ENCODE results near the gene PIM3.

PIM3 gene

DNA sequence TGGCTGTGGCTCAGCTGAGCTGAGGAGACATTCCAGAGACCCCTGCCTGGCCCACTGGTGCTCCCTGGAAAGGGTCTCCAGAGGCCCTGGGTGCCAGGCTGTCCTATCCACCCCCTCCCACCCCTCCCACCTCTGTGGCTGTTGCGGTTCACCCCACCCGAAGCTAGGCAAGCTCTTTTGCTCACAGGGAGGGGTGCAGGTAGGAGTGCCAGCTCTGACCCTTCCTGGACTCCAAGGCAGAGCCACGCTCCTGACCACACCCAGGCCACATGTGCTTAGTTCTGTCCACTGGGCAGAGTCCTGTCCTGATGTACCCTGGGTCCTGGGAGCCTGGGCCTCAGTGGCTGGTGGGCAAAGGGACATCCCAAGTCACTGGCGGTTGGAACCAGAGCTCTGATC is 35.5 kb downstream of the PIM3 start:
- H3K4me1 ChIP-seq (ENCODE audit: control insufficient read depth, insufficient read depth, low read length), result peaks cover 56% of the 10 kb centered on the region
- no peak overlapping the region for H3K4me3 ChIP-seq (ENCODE audit: low read length)
- no peaks in the 10 kb centered on the region for H3K36me3 ChIP-seq (ENCODE audit: control insufficient read depth, insufficient read depth, low read length)
- H3K9me3 ChIP-seq (ENCODE audit: control insufficient read depth, low read length), result no peaks in the 10 kb centered on the region
- peak overlapping the region; percentile 37 for H3K9ac ChIP-seq (ENCODE audit: low read length)
- peaks cover 8% of the 10 kb centered on the region for H3K27me3 ChIP-seq (ENCODE audit: control insufficient read depth, insufficient read depth, low read length)

DNA sequence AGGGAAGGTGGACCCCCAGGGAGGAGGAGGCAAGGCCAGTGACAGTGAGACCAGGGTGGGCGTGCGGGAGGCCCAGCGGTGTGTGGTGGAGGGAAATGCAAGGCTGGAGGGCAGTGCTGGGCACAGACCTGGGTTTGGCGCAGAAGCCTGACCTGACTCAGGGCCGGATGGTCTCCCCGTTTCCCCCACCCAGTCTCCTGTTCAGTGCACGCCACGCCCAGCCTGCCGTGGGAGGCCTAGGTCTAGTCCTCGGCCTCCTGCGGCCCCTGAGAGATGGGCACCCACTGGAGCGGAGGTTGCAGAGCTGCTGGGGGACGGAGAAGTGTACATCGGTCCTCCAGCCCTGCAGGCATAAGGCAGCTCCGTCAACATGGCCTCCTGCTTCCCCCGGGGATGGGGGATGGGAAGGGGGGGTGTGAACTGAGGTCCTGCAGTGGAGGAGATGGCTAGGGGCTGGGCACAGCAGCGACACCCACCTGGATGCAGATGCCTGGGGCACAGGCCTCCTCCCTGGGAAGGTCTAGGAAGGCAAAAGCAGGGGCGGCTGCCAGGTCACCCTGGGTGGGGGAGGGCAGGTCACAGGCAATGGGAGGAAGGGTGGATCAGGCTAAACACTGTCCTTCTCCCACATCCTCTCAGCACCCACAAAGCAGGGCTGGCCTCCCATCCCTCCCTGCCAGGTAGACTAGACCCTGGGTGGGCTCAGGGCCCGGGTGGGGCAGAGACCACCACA is 36.1 kb downstream of the PIM3 start:
- Histone ChIP-seq H3K9ac (ENCODE audit: low read length) (peak overlapping the region; percentile 37), H3K4me3 (ENCODE audit: low read length) (no peak overlapping the region), H3K36me3 (ENCODE audit: control insufficient read depth, insufficient read depth, low read length) (no peaks in the 10 kb centered on the region), H3K9me3 (ENCODE audit: control insufficient read depth, low read length) (no peaks in the 10 kb centered on the region), H3K27me3 (ENCODE audit: control insufficient read depth, insufficient read depth, low read length) (peaks cover 8% of the 10 kb centered on the region), H3K4me1 (ENCODE audit: control insufficient read depth, insufficient read depth, low read length) (peaks cover 61% of the 10 kb centered on the region)

DNA sequence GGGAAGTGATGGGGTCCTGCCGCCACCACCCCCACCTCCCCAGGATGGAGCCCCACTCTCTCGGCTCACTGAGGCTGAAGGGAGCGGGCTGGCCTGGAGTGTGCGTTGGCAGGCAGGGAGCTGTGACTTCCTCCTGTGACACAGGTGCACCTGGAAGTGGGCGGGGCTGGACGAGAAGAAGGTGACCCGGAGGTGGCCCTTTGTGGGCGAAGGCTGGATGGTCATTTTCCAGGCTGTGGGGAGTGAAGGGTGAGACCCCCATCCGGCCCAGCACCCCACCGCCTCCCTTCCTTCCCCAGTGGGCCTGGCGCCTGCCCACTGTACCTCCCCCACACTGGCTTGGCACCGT is 36.7 kb downstream of the PIM3 start:
- Histone ChIP-seq H3K4me1 (ENCODE audit: control insufficient read depth, insufficient read depth, low read length) (peaks cover 66% of the 10 kb centered on the region), H3K27me3 (ENCODE audit: control insufficient read depth, insufficient read depth, low read length) (peaks cover 8% of the 10 kb centered on the region), H3K4me3 (ENCODE audit: low read length) (no peak overlapping the region), H3K9me3 (ENCODE audit: control insufficient read depth, low read length) (no peaks in the 10 kb centered on the region), H3K9ac (ENCODE audit: low read length) (peak overlapping the region; percentile 37), H3K36me3 (ENCODE audit: control insufficient read depth, insufficient read depth, low read length) (no peaks in the 10 kb centered on the region)

DNA sequence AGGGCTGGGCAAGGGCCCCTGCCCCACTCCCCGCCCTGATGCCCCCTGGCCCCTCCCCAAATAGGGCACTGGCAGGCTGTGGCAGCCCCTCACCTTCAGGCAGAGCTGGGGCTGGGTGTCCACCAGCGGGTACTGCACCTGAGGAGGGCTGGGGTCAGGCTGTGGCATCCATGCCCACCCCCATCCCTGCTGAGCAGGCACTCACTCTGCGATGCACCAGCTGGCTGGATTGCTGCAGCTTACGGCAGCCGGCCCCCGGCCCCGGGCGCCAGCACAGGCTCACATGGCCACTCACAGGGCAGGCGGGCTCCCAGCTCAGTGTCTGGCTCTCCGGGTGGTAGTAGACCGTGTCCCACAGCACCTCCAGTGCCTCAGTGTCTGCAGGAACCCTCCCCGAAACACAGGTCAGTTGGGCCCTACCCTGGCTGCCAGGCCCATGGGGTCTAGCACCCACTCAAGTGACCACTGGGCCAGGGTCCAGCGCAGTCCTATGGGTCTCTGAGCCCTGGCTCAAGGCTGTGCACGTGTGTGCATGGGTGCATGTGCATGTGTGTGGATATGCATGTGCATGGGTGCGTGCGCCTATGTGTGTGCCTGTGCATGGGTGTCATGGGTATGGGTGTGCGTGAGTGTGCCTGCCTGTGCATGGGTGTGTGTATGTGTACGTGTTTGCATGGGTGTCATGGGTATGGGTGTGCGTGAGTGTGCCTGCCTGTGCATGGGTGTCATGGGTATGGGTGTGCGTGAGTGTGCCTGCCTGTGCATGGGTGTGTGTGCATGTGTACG is 37.6 kb downstream of the PIM3 start:
- no peak overlapping the region for H3K9ac ChIP-seq (ENCODE audit: low read length)
- peaks cover 63% of the 10 kb centered on the region for H3K4me1 ChIP-seq (ENCODE audit: control insufficient read depth, insufficient read depth, low read length)
- H3K27me3 ChIP-seq (ENCODE audit: control insufficient read depth, insufficient read depth, low read length), result peaks cover 8% of the 10 kb centered on the region
- no peak overlapping the region for H3K4me3 ChIP-seq (ENCODE audit: low read length)
- H3K9me3 ChIP-seq (ENCODE audit: control insufficient read depth, low read length), result no peaks in the 10 kb centered on the region
- no peaks in the 10 kb centered on the region for H3K36me3 ChIP-seq (ENCODE audit: control insufficient read depth, insufficient read depth, low read length)

DNA sequence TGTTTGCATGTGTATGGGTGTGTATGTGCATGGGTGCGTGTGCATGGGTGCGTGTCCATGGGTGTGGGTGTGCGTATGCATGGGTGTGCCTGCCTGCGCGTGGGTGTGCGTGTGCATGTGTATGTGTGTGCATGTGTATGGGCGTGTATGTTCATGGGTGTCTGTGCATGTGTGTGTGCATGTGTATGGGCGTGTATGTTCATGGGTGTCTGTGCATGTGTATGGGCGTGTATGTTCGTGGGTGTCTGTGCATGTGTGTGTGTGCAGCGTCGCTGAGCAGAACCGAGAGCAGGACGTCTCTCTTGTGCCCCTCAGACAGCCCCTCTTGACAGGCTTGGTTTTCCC is 38.1 kb downstream of the PIM3 start:
- H3K4me3 ChIP-seq (ENCODE audit: low read length), result no peak overlapping the region
- H3K36me3 ChIP-seq (ENCODE audit: control insufficient read depth, insufficient read depth, low read length), result no peaks in the 10 kb centered on the region
- peaks cover 57% of the 10 kb centered on the region for H3K4me1 ChIP-seq (ENCODE audit: control insufficient read depth, insufficient read depth, low read length)
- H3K27me3 ChIP-seq (ENCODE audit: control insufficient read depth, insufficient read depth, low read length), result peaks cover 8% of the 10 kb centered on the region
- no peak overlapping the region for H3K9ac ChIP-seq (ENCODE audit: low read length)
- no peaks in the 10 kb centered on the region for H3K9me3 ChIP-seq (ENCODE audit: control insufficient read depth, low read length)

DNA sequence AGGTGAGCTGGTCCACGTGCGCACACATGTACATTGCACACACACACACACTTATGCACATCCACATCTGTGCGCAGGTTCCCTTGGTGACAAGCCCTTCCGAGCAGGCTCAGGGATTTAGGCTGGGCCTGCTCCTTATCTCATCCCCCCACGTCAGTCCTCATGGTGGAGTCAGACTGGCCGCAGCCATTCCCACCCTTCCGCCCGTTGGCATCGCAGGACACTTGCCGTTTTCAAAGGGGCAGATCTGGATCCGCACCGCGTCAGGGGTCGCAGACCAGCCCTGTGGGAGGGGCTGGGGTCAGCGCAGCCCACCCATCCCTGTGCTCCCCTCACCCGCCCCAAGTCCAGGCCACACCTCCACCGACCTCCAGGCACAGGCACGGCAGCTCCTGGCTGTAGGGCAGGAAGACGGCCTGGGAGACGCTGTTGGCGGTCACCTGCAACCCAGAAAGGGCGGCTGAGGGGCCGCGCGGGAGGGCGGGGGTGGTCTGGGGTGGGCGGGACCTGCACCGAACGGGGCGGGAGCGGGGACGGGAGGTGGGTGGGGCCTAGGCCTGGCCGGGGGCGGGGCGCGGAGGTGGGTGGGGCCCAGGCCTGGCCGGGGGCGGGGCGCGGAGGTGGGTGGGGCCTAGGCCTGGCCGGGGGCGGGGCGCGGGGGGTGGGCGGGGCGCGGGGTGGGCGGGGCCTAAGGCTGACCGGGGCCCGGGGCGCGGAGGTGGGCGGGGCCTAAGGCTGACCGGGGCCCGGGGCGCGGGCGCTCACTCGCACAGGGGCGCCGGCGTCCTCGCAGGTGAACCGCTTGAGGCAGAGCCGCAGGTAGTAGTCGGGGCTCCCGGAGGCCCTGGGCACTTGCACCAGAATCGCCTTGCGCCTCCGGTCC is 38.7 kb downstream of the PIM3 start:
- Histone ChIP-seq H3K9me3 (ENCODE audit: control insufficient read depth, low read length) (no peaks in the 10 kb centered on the region), H3K9ac (ENCODE audit: low read length) (no peak overlapping the region), H3K4me1 (ENCODE audit: control insufficient read depth, insufficient read depth, low read length) (peaks cover 56% of the 10 kb centered on the region), H3K4me3 (ENCODE audit: low read length) (no peak overlapping the region), H3K36me3 (ENCODE audit: control insufficient read depth, insufficient read depth, low read length) (no peaks in the 10 kb centered on the region), H3K27me3 (ENCODE audit: control insufficient read depth, insufficient read depth, low read length) (peaks cover 8% of the 10 kb centered on the region)

DNA sequence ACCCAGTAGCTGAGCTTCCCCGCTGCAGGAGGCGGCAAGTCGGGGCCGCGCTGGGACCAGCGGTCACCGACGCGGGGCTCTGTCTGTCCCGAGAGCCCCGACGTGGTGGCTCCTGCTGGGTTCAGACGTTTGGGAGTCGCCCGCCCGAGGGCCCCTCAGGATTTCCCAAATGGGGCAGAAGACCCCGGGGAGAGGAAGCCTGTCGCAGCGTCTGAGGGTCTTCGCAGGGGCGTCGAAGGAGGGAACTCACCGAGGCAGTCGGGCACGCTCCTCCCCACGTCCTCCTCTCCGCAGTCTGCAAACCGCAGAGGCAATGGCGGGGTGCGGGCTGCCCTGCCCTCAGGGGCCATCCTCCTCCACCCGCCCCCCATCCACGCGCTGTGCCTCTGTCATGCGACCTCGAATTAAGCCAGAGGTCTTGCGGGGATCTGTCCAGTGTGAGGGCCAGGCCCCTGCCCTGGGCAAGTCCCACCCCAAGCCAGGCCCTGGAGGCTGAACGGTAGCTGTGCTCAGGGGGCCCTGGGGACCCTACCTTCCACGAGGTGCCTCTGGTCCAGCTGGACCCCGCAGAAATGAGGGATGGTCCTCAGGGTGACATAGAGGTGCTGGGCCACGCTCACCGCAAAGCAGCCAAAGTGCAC is 39.5 kb downstream of the PIM3 start:
- H3K4me3 ChIP-seq (ENCODE audit: low read length), result no peak overlapping the region

DNA sequence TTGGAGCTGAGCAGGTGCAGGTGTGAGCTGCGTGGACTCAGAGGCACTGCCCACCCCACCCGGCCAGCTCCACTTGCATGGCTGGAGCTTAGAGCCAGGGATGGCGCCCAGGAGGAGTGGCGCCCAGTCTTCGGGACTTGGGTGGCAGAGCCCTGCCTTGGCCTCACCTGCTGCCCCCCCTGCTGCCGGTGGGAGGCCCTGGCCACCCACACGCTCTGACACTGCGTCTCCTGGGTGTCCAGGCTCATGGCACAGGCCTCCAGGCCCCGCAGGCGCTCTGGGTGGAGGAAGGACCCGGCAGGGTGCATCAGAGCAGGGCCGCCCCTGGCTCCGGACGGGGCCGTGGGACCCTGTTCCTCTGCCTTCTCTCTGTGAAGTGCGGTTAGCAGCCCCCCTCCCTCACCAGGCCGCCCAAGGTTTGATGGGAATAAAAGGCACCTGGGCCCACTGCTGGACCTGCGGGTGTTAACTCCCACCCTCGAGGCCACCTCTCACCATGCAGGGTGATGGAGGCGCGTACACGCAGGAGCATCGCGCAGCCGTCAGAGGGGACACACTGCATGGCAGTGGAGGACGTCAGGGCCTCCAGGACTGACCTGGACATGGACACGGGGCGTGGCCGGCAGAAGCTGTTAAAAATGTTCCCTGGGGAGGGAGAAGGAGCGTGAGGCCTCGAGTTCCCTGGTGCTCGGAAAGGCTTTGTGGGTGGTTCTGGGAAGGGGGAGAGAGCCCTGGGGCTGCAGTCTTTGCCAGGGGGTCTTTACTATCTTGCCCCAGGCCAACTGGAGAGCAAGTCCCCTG is 40.2 kb downstream of the PIM3 start:
- Histone ChIP-seq H3K9ac (ENCODE audit: low read length) (no peak overlapping the region), H3K4me3 (ENCODE audit: low read length) (no peak overlapping the region), H3K36me3 (ENCODE audit: control insufficient read depth, insufficient read depth, low read length) (no peaks in the 10 kb centered on the region), H3K9me3 (ENCODE audit: control insufficient read depth, low read length) (no peaks in the 10 kb centered on the region), H3K4me1 (ENCODE audit: control insufficient read depth, insufficient read depth, low read length) (peaks cover 48% of the 10 kb centered on the region), H3K27me3 (ENCODE audit: control insufficient read depth, insufficient read depth, low read length) (peaks cover 8% of the 10 kb centered on the region)

More for the DNA sequence above, 39.5 kb downstream of the PIM3 start:
- Histone ChIP-seq H3K9me3 (ENCODE audit: control insufficient read depth, low read length) (no peaks in the 10 kb centered on the region), H3K4me1 (ENCODE audit: control insufficient read depth, insufficient read depth, low read length) (peaks cover 53% of the 10 kb centered on the region), H3K36me3 (ENCODE audit: control insufficient read depth, insufficient read depth, low read length) (no peaks in the 10 kb centered on the region), H3K27me3 (ENCODE audit: control insufficient read depth, insufficient read depth, low read length) (peaks cover 8% of the 10 kb centered on the region), H3K9ac (ENCODE audit: low read length) (no peak overlapping the region)

DNA sequence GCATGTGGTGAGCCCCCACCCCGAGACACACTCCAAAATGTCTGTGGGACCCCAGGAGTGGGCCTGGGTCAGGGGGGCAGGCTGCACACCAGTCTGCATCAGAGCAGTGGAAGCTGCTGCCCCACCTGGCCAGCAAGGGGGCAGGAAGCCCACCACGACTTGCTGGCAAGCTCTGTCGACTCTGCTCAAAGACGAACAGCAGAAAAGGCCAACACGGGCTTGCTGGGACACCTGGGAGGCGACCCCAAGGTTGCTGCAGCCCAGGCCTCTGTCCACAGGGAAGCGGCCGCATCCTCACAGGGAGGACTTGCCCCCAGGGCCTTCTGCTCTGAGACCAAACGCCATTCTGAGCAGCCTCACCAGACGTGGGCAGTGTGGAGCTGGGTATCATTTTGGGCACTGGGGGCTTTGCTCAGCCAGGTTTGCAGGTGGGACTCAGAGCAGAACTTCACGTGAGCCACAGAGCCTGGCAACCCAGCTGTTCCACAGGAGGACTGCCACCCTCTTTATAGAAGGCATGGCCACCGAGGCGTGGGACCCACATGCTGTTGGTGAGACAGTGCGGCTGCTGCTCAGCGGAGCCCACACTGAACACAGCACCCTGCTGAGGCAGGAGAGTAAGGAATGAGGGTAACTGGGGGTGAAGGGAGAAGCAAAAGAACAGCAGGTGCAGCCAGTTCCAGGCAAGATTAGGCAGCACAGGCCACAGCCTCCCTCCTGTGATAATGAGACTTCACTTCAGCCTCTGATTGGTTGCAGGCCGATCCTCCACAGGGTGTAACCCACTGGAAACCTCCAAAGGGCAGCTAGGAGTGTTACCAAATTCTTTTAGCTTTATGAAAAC is 41.0 kb downstream of the PIM3 start:
- H3K27me3 ChIP-seq (ENCODE audit: control insufficient read depth, insufficient read depth, low read length), result peaks cover 8% of the 10 kb centered on the region
- no peak overlapping the region for H3K4me3 ChIP-seq (ENCODE audit: low read length)
- no peaks in the 10 kb centered on the region for H3K9me3 ChIP-seq (ENCODE audit: control insufficient read depth, low read length)
- no peak overlapping the region for H3K9ac ChIP-seq (ENCODE audit: low read length)
- peaks cover 47% of the 10 kb centered on the region for H3K4me1 ChIP-seq (ENCODE audit: control insufficient read depth, insufficient read depth, low read length)
- H3K36me3 ChIP-seq (ENCODE audit: control insufficient read depth, insufficient read depth, low read length), result no peaks in the 10 kb centered on the region

DNA sequence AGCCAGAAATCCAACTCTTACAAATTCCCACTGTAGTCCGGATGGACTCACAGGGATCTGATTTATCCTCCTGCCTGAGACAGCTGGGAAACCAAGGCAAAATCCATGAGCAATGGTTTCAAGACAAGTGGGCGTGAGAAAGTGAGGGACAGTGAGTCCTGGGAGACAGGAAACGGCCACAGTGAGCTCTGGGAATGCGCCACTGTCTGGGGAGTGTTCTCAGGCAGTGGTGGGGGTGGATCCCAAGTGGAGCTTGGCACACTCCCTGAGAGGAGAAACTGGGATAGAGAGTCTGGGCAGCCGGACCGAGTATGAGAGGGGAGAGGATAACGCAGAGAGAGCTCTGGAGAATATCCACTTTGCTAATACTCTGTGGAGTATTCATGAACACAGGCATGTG is 42.2 kb downstream of the PIM3 start:
- Histone ChIP-seq H3K4me3 (ENCODE audit: low read length) (no peak overlapping the region), H3K9me3 (ENCODE audit: control insufficient read depth, low read length) (no peaks in the 10 kb centered on the region), H3K27me3 (ENCODE audit: control insufficient read depth, insufficient read depth, low read length) (peaks cover 8% of the 10 kb centered on the region), H3K4me1 (ENCODE audit: control insufficient read depth, insufficient read depth, low read length) (peaks cover 45% of the 10 kb centered on the region), H3K9ac (ENCODE audit: low read length) (no peak overlapping the region), H3K36me3 (ENCODE audit: control insufficient read depth, insufficient read depth, low read length) (no peaks in the 10 kb centered on the region)
